Ectodermal cell (in vitro differentiated cells): ENCODE data around the gene AEBP1.

Source experiments
- H3K27ac ChIP-seq: 2 replicates; pipeline ENCODE4 v1.7.0; 2013; ENCODE audit warnings: mild to moderate bottlenecking, low read depth, low read length; ENCODE audit not compliant: insufficient read depth, poor library complexity, severe bottlenecking
- H3K27me3 ChIP-seq: 2 replicates; pipeline ENCODE4 v1.7.0; 2013; ENCODE audit warnings: mild to moderate bottlenecking, low read length; ENCODE audit not compliant: insufficient read depth, control insufficient read depth, poor library complexity, severe bottlenecking
- H3K36me3 ChIP-seq: one replicate; pipeline ENCODE4 v1.7.0; 2013; ENCODE audit warnings: low read length; ENCODE audit not compliant: control insufficient read depth, insufficient read depth
- H3K4me1 ChIP-seq: one replicate; pipeline ENCODE4 v1.7.0; 2013; ENCODE audit warnings: low read length; ENCODE audit not compliant: control insufficient read depth, insufficient read depth
- H3K4me3 ChIP-seq: 2 replicates; pipeline ENCODE4 v1.7.0; 2013; ENCODE audit warnings: low read depth, low read length, control low read depth; ENCODE audit not compliant: insufficient read depth
- H3K9me3 ChIP-seq: 2 replicates; pipeline ENCODE4 v1.7.0; 2013; ENCODE audit warnings: mild to moderate bottlenecking, low read length, moderate library complexity; ENCODE audit not compliant: control insufficient read depth
- WGBS, 2 experiments: methylation state at CpG; one replicate each; pipeline ENCODE4 v1.1.7; 2013; ENCODE audit warnings: missing lambda C conversion rate in 2 of 2; 5-methylcytosine and 5-hydroxymethylcytosine counted together

Gene AEBP1

GRCh38 chr7:44158096-44158872 is 54.1 kb downstream of the AEBP1 start:
- H3K27ac ChIP-seq: no peak overlapping the region
- no peaks in the 10 kb centered on the region for H3K9me3 ChIP-seq
- WGBS, 2 experiments: 93 to 95% methylated on average over 10 of the region's 10 CpGs
- H3K27me3 ChIP-seq: no peaks in the 10 kb centered on the region
- H3K4me3 ChIP-seq: no peak overlapping the region
- no peaks in the 10 kb centered on the region for H3K36me3 ChIP-seq
- peaks cover 4% of the 10 kb centered on the region for H3K4me1 ChIP-seq

GRCh38 chr7:44158873-44159631 is 54.9 kb downstream of the AEBP1 start:
- Histone ChIP-seq H3K9me3 (no peaks in the 10 kb centered on the region), H3K27me3 (no peaks in the 10 kb centered on the region), H3K4me3 (no peak overlapping the region), H3K4me1 (peaks cover 12% of the 10 kb centered on the region), H3K27ac (no peak overlapping the region), H3K36me3 (no peaks in the 10 kb centered on the region)
- 89 to 92% methylated on average over 12 of the region's 12 CpGs for WGBS, 2 experiments

- Histone ChIP-seq H3K36me3 (no peaks in the 10 kb centered on the region), H3K9me3 (no peaks in the 10 kb centered on the region), H3K4me1 (peaks cover 12% of the 10 kb centered on the region), H3K4me3 (no peak overlapping the region), H3K27me3 (no peaks in the 10 kb centered on the region), H3K27ac (no peak overlapping the region)
- 91% methylated on average over 5 of the region's 5 CpGs for WGBS, 2 experiments
These were observed 55.9 kb downstream of the AEBP1 start for GRCh38 chr7:44159824-44160630.

- H3K36me3 ChIP-seq: no peaks in the 10 kb centered on the region
- WGBS, 2 experiments: 97 to 99% methylated on average over 2 of the region's 2 CpGs
- no peaks in the 10 kb centered on the region for H3K9me3 ChIP-seq
- H3K27me3 ChIP-seq: no peaks in the 10 kb centered on the region
- no peak overlapping the region for H3K27ac ChIP-seq
- peaks cover 12% of the 10 kb centered on the region for H3K4me1 ChIP-seq
- H3K4me3 ChIP-seq: no peak overlapping the region
These were observed 57.2 kb downstream of the AEBP1 start for GRCh38 chr7:44161371-44161770.

- no peaks in the 10 kb centered on the region for H3K27me3 ChIP-seq
- no peaks in the 10 kb centered on the region for H3K9me3 ChIP-seq
- no peak overlapping the region for H3K27ac ChIP-seq
- H3K4me3 ChIP-seq: no peak overlapping the region
- 92 to 96% methylated on average over 4 of the region's 4 CpGs for WGBS, 2 experiments
- H3K36me3 ChIP-seq: no peaks in the 10 kb centered on the region
- peaks cover 12% of the 10 kb centered on the region for H3K4me1 ChIP-seq
These were observed 58.0 kb downstream of the AEBP1 start for GRCh38 chr7:44162179-44162578.

- 91% methylated on average over 1 of the region's 1 CpG for WGBS, 2 experiments
- Histone ChIP-seq H3K27ac (no peak overlapping the region), H3K27me3 (no peaks in the 10 kb centered on the region)
These were observed 58.7 kb downstream of the AEBP1 start for GRCh38 chr7:44162785-44163395.

GRCh38 chr7:44163591-44163990 is 59.4 kb downstream of the AEBP1 start:
- peaks cover 12% of the 10 kb centered on the region for H3K4me1 ChIP-seq
- 67 to 77% methylated on average over 1 of the region's 1 CpG for WGBS, 2 experiments
- H3K27me3 ChIP-seq: no peaks in the 10 kb centered on the region
- no peaks in the 10 kb centered on the region for H3K9me3 ChIP-seq
- no peaks in the 10 kb centered on the region for H3K36me3 ChIP-seq
- no peak overlapping the region for H3K4me3 ChIP-seq
- H3K27ac ChIP-seq: no peak overlapping the region

More at GRCh38 chr7:44162785-44163395, 58.7 kb downstream of the AEBP1 start:
- Histone ChIP-seq H3K36me3 (no peaks in the 10 kb centered on the region), H3K9me3 (no peaks in the 10 kb centered on the region), H3K4me1 (peaks cover 12% of the 10 kb centered on the region), H3K4me3 (no peak overlapping the region)
